ENCODE measurements around the gene UPK3A.

UPK3A gene

DNA sequence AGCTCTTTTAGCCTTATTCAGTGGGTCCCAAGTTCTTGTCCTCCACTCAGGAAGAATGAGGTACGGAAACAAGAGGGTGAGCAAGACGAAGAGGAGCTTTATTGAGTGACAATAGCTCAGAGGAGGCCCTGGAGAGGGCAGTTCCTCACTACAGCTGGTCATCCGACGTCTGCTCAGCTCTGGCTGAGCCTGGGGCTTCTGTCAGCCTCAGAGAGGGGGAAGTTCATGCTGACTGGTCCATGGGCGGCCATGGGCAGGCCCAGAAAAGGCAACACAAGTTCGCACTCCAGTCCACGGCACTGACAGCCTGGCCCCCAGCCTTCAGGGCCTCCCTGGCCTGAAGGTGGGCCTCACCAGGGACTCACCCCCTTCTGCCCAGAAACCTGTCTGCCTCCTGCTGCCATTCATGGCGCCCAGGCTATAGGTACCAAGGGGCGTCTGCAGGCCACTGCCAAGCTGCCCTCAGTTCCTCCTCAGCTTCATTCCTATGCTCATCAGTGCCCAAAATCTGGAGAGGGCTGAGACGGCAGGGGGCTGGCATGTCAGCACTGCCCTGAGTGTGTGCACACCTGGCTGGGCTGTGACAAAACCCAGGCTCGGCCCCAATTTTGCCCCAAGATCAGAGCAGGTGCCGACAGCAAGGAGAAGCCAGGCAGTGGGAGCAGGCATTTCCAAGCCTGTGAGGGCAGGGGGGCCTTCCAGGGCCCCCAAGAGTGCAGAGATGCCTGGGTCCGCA lies 22.4 kb upstream of the UPK3A start:
- no peak overlapping the region for H3K4me3 ChIP-seq (ENCODE audit: low read depth, low read length)
- H3K27ac ChIP-seq, result no peak overlapping the region
- no peaks in the 10 kb centered on the region for H3K36me3 ChIP-seq (replicated peaks)
- no peak for DNase-seq
- TF ChIP-seq, protein P1, sequence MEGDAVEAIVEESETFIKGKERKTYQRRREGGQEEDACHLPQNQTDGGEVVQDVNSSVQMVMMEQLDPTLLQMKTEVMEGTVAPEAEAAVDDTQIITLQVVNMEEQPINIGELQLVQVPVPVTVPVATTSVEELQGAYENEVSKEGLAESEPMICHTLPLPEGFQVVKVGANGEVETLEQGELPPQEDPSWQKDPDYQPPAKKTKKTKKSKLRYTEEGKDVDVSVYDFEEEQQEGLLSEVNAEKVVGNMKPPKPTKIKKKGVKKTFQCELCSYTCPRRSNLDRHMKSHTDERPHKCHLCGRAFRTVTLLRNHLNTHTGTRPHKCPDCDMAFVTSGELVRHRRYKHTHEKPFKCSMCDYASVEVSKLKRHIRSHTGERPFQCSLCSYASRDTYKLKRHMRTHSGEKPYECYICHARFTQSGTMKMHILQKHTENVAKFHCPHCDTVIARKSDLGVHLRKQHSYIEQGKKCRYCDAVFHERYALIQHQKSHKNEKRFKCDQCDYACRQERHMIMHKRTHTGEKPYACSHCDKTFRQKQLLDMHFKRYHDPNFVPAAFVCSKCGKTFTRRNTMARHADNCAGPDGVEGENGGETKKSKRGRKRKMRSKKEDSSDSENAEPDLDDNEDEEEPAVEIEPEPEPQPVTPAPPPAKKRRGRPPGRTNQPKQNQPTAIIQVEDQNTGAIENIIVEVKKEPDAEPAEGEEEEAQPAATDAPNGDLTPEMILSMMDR (IDR thresholded peaks at IDR 0.05; ENCODE audit: low read depth, low read length, missing control alignments), result no peak
- in situ Hi-C loops (cut with HindIII; ENCODE audit: low pct_ligation_motif_present, low sequenced_read_pairs), result no loop called here
- no peaks in the 10 kb centered on the region for H3K27me3 ChIP-seq (replicated peaks)

DNA sequence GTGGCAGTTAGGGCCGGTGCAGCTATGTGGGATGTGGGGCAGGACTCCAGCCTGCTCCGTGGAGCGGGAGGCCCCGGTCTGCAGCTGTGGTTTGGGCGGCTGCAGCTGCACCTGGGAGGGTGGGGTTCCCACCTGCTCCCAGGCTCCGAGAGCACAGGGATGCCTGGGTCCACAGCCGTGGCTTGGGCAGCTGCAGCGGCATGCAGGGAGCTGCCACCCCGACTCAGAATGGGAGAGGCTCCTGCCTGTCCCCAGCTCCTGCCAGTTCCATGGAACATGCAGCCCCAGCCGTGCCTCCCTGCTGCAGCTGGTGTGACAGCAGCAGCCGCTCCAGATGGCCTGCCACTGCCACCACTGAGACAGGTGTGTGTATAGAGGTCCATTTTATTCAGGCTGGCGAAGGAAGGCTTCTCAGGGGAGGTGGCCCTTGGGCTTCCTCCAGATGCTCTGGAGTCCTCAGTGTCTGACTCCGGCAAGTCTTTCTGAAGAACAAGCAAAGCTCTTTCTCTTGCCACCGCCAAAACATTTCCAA lies 21.8 kb upstream of the UPK3A start:
- Histone ChIP-seq H3K27ac (no peak overlapping the region), H3K27me3 (replicated peaks) (no peaks in the 10 kb centered on the region), H3K4me3 (ENCODE audit: low read depth, low read length) (no peak overlapping the region), H3K36me3 (replicated peaks) (no peaks in the 10 kb centered on the region)
- DNase-seq, result no peak
- TF ChIP-seq, protein P1 (IDR thresholded peaks at IDR 0.05; ENCODE audit: low read depth, low read length, missing control alignments), result no peak
- in situ Hi-C loops (cut with HindIII; ENCODE audit: low pct_ligation_motif_present, low sequenced_read_pairs), result no loop called here

DNA sequence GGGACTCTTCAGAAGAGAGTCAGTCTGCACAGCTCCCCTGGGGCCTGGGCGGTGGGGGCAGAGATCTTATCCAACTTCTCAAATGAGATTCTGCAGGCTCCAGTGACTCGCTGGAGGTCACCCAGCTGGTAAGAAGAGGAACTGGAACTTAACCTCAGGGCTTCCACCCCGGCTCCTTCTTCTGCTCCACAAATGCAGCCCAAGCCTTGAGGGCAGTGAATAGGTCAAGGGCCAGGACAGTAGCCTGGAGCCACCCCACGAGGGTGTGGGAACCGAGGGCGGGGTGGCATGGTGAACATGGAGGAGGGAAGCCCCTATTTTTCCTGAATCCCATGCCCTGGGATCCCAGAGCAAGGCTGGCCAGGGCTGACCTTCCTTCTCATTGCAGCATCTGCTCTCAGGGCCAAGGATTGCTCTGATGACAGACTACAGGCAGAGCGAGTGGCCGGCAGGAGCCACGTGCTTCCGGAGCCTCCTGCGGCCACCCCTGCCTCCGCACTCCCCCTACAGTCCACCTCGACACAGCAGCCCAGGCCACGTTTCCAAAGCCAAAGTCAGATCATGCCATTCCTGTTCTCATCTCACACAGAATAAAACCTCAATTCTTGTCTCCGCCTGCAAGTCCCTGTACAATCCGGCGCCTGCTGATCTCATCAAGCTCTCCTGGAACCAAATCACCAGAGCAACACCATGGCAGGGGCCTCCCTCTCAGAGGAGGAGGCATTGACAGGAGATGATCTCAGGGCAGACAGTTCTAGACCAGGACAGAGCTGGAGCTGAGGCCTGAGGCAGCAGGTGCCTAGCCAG lies 21.1 kb upstream of the UPK3A start:
- Histone ChIP-seq H3K27ac (no peak overlapping the region), H3K36me3 (replicated peaks) (no peaks in the 10 kb centered on the region), H3K27me3 (replicated peaks) (no peaks in the 10 kb centered on the region), H3K4me3 (ENCODE audit: low read depth, low read length) (no peak overlapping the region)
- TF ChIP-seq, protein P1 (IDR thresholded peaks at IDR 0.05; ENCODE audit: low read depth, low read length, missing control alignments), result peak; percentile 96
- DNase-seq, result peak; percentile 61
- in situ Hi-C loops (cut with HindIII; ENCODE audit: low pct_ligation_motif_present, low sequenced_read_pairs), result no loop called here

DNA sequence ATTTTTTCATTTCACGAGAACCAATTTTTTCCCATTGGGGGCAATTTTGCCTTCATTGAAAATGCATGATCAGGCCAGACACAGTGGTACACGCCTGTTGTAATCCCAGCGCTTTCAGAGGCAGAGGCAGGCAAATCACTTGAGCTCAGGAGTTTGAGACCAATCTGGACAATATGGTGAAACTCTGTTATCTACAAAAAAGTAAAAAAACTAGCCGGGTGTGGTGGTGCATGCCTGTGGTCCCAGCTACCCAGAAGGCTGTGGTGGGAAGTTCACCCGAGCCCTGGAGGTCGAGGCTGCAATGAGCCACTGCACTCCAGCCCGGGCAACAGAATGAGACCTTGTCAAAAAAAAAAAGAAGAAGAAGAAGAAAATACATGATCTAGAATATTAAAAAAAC lies 19.2 kb upstream of the UPK3A start:
- TF ChIP-seq, protein P1 (IDR thresholded peaks at IDR 0.05; ENCODE audit: low read depth, low read length, missing control alignments), result no peak
- Histone ChIP-seq H3K27me3 (replicated peaks) (no peaks in the 10 kb centered on the region), H3K27ac (no peak overlapping the region), H3K4me3 (ENCODE audit: low read depth, low read length) (no peak overlapping the region), H3K36me3 (replicated peaks) (no peaks in the 10 kb centered on the region)
- in situ Hi-C loops (cut with HindIII; ENCODE audit: low pct_ligation_motif_present, low sequenced_read_pairs), result no loop called here
- no peak for DNase-seq

DNA sequence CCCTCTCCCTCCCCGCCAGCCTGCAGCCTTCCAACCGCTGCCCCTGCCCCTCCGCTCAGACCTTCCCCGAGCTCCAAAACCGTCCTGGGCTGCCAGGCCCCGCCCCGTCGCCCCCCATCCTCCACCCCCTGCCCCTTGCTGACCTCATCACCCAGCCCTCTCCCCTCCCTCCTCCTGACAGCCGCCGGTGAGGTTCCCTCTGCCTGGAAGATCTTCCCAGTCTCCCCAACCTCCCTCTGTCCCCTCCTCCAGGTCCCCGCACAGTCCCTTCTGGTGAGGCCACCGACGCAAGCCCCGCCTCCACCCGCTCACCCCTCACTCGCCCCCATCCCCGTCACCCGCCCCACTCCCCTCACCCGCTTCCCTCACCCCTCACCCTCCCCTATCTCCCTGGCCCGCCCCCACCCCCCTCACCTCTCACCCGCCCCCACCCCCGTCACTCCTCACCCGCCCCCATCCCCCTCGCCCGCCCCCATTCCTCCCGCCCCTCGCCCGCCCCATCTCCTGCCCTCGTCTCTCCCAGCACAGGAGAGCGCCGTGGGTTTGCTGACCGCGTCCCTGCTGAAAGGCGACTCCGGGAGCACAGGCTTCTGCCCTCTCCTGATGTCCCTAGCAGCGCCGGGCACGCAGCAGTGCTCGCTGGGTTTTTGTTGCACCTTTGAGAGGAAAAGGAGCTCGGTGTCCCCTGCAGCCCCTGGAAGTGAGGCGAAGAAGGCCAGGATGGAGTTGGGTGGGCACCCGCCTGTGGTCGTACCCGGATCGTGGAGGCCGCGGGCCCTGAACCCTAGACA lies 16.4 kb upstream of the UPK3A start:
- no peak for DNase-seq
- H3K36me3 ChIP-seq (replicated peaks), result no peaks in the 10 kb centered on the region
- in situ Hi-C loops (cut with HindIII; ENCODE audit: low pct_ligation_motif_present, low sequenced_read_pairs), result no loop called here
- peak overlapping the region; percentile 57 for H3K4me3 ChIP-seq (ENCODE audit: low read depth, low read length)
- H3K27me3 ChIP-seq (replicated peaks), result no peaks in the 10 kb centered on the region
- TF ChIP-seq, protein P1 (IDR thresholded peaks at IDR 0.05; ENCODE audit: low read depth, low read length, missing control alignments), result no peak
- no peak overlapping the region for H3K27ac ChIP-seq

All from brain microvascular endothelial cell (primary cell).